Measurements from ENCODE around the gene MACF1.

The MACF1 gene

DNA sequence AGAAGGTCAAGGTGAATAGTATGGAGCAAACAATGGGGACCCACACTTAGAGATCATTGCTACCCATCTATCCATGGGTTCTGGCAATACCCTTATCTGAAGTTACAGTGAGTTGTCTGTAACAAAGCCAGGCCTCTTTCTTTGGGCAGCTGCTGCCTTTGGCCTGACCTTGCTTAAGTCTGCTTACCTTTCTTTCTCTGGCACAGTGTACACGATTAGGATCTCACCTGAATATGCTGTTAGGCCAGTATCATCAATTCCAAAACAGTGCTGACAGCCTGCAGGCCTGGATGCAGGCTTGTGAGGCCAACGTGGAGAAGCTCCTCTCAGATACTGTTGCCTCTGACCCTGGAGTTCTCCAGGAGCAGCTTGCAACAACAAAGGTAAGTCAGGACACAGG lies 154.0 kb downstream of the MACF1 start:
- Histone ChIP-seq H3F3A (ENCODE audit: insufficient read depth, low read length) (peaks cover 3% of the 10 kb centered on the region; the same call in 1 of the 2 replicates), H3K36me3 (replicated peaks; ENCODE audit: insufficient read depth, low read length) (peaks cover 34% of the 10 kb centered on the region), H3K27ac (ENCODE audit: low read length) (no peak overlapping the region), H3K4me3 (ENCODE audit: low read length) (no peak overlapping the region), H3K4me1 (ENCODE audit: low read length) (no peaks in the 10 kb centered on the region), H3K9ac (ENCODE audit: low read length) (no peak overlapping the region), H4K20me1 (ENCODE audit: insufficient read depth, low read length) (no peaks in the 10 kb centered on the region), H3K79me2 (ENCODE audit: low read length) (no peaks in the 10 kb centered on the region), H2AFZ (ENCODE audit: low read length) (no peak overlapping the region), H3K9me2 (replicated peaks; ENCODE audit: insufficient read depth, low read length) (no peaks in the 10 kb centered on the region), H3K27me3 (replicated peaks; ENCODE audit: insufficient read depth, low read length) (no peaks in the 10 kb centered on the region), H3K9me3 (replicated peaks; ENCODE audit: insufficient read depth, low read length) (no peaks in the 10 kb centered on the region), H3K4me2 (ENCODE audit: low read depth, low read length) (no peak overlapping the region)
- no peak for DNase-seq
- TF ChIP-seq, protein P1, sequence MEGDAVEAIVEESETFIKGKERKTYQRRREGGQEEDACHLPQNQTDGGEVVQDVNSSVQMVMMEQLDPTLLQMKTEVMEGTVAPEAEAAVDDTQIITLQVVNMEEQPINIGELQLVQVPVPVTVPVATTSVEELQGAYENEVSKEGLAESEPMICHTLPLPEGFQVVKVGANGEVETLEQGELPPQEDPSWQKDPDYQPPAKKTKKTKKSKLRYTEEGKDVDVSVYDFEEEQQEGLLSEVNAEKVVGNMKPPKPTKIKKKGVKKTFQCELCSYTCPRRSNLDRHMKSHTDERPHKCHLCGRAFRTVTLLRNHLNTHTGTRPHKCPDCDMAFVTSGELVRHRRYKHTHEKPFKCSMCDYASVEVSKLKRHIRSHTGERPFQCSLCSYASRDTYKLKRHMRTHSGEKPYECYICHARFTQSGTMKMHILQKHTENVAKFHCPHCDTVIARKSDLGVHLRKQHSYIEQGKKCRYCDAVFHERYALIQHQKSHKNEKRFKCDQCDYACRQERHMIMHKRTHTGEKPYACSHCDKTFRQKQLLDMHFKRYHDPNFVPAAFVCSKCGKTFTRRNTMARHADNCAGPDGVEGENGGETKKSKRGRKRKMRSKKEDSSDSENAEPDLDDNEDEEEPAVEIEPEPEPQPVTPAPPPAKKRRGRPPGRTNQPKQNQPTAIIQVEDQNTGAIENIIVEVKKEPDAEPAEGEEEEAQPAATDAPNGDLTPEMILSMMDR (IDR thresholded peaks at IDR 0.05; ENCODE audit: low read length), result no peak
- TF ChIP-seq EZH2phosphoT487 (IDR thresholded peaks at IDR 0.05; ENCODE audit: low read length) (no peak), EZH2 (optimal IDR thresholded peaks at IDR 0.05; ENCODE audit: low read depth, low read length) (no peak)

DNA sequence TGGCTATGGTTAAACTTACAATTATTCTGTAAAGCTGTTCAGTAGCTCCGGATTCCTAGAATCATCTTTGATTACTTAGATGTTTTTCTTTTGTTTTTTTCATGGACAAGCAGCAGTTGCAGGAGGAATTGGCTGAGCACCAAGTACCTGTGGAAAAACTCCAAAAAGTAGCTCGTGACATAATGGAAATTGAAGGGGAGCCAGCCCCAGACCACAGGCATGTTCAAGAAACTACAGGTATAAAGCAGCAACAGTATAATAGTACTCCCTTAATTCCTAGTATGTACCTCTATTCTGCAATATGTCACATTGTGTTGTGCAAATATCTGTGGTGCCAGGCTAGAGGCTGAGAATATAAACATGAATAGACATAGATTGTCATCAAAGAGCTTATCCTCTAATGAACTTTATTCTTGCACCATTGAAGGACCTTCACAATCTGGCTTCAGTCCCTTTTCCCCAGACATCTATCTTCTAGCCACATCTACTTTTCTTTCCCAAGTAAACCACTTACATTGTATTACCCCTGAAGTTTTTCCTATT lies 154.6 kb downstream of the MACF1 start:
- Histone ChIP-seq H3K27ac (ENCODE audit: low read length) (no peak overlapping the region), H4K20me1 (ENCODE audit: insufficient read depth, low read length) (no peaks in the 10 kb centered on the region), H3K4me2 (ENCODE audit: low read depth, low read length) (no peak overlapping the region), H3K9me2 (replicated peaks; ENCODE audit: insufficient read depth, low read length) (no peaks in the 10 kb centered on the region), H3K36me3 (replicated peaks; ENCODE audit: insufficient read depth, low read length) (peaks cover 31% of the 10 kb centered on the region), H3K4me3 (ENCODE audit: low read length) (no peak overlapping the region), H3K9ac (ENCODE audit: low read length) (no peak overlapping the region), H3K9me3 (replicated peaks; ENCODE audit: insufficient read depth, low read length) (no peaks in the 10 kb centered on the region), H2AFZ (ENCODE audit: low read length) (no peak overlapping the region), H3K4me1 (ENCODE audit: low read length) (no peaks in the 10 kb centered on the region), H3F3A (ENCODE audit: insufficient read depth, low read length) (peaks cover 3% of the 10 kb centered on the region; the same call in 1 of the 2 replicates), H3K79me2 (ENCODE audit: low read length) (no peaks in the 10 kb centered on the region), H3K27me3 (replicated peaks; ENCODE audit: insufficient read depth, low read length) (no peaks in the 10 kb centered on the region)
- TF ChIP-seq, protein P1 (IDR thresholded peaks at IDR 0.05; ENCODE audit: low read length), result no peak
- DNase-seq, result no peak

DNA sequence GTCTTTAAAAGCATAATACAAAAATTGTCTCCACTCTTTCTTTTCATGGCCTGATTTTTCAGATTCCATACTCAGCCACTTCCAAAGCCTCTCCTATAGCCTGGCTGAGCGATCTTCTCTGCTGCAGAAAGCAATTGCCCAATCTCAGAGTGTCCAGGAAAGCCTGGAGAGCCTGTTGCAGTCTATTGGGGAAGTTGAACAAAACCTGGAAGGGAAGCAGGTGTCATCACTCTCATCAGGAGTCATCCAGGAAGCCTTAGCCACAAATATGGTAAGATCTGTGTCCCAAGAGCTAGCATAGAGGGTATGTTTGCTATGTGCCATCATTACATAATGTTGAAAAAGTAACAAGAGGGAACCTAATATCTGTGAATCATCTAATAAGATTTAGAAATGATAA lies 156.2 kb downstream of the MACF1 start:
- Histone ChIP-seq H4K20me1 (ENCODE audit: insufficient read depth, low read length) (no peaks in the 10 kb centered on the region), H3K9me3 (replicated peaks; ENCODE audit: insufficient read depth, low read length) (no peaks in the 10 kb centered on the region), H3K9ac (ENCODE audit: low read length) (no peak overlapping the region), H3K4me1 (ENCODE audit: low read length) (no peaks in the 10 kb centered on the region), H3K36me3 (replicated peaks; ENCODE audit: insufficient read depth, low read length) (peaks cover 28% of the 10 kb centered on the region), H2AFZ (ENCODE audit: low read length) (no peak overlapping the region), H3K79me2 (ENCODE audit: low read length) (no peaks in the 10 kb centered on the region), H3K4me2 (ENCODE audit: low read depth, low read length) (no peak overlapping the region), H3K9me2 (replicated peaks; ENCODE audit: insufficient read depth, low read length) (no peaks in the 10 kb centered on the region), H3K27ac (ENCODE audit: low read length) (no peak overlapping the region), H3K4me3 (ENCODE audit: low read length) (no peak overlapping the region), H3K27me3 (replicated peaks; ENCODE audit: insufficient read depth, low read length) (no peaks in the 10 kb centered on the region), H3F3A (ENCODE audit: insufficient read depth, low read length) (peaks cover 3% of the 10 kb centered on the region; the same call in 1 of the 2 replicates)
- DNase-seq, result no peak
- TF ChIP-seq EZH2phosphoT487 (IDR thresholded peaks at IDR 0.05; ENCODE audit: low read length) (no peak), EZH2 (optimal IDR thresholded peaks at IDR 0.05; ENCODE audit: low read depth, low read length) (no peak)
- TF ChIP-seq, protein P1 (IDR thresholded peaks at IDR 0.05; ENCODE audit: low read length), result no peak
